ENCODE results near the gene ARMC9. TPM values are rescaled to one million over a fixed set of nuclear protein-coding genes. Genes with fewer than 3 reads are reported as not detected.

The ARMC9 gene
- total RNA-seq, 1 donor from 2014 or later, result 9.0 TPM

- peaks cover 59% of the 10 kb centered on the region for H3K36me3 Mint-ChIP-seq (ENCODE audit: low read depth)
- ChIA-PET CTCF (no interaction called here), POLR2A (interaction anchor here (0.5 to 0.6 kb wide), 2 partner anchors 1133 to 1796 kb away, joined by 4 to 6 read pairs; no protein-coding TSS in a partner anchor)
- TF ChIP-seq, protein P1, sequence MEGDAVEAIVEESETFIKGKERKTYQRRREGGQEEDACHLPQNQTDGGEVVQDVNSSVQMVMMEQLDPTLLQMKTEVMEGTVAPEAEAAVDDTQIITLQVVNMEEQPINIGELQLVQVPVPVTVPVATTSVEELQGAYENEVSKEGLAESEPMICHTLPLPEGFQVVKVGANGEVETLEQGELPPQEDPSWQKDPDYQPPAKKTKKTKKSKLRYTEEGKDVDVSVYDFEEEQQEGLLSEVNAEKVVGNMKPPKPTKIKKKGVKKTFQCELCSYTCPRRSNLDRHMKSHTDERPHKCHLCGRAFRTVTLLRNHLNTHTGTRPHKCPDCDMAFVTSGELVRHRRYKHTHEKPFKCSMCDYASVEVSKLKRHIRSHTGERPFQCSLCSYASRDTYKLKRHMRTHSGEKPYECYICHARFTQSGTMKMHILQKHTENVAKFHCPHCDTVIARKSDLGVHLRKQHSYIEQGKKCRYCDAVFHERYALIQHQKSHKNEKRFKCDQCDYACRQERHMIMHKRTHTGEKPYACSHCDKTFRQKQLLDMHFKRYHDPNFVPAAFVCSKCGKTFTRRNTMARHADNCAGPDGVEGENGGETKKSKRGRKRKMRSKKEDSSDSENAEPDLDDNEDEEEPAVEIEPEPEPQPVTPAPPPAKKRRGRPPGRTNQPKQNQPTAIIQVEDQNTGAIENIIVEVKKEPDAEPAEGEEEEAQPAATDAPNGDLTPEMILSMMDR (IDR thresholded peaks at IDR 0.05), result no peak
- no peak for DNase-seq
- intact Hi-C loops (cut with micrococcal nuclease), result no loop called here
- H3K4me3 Mint-ChIP-seq, result no peak overlapping the region
- H3K4me1 Mint-ChIP-seq, result peaks cover 8% of the 10 kb centered on the region
- H3K27ac Mint-ChIP-seq, result no peak overlapping the region
- H3K27me3 Mint-ChIP-seq, result no peaks in the 10 kb centered on the region
- H3K9me3 Mint-ChIP-seq, result no peaks in the 10 kb centered on the region
- no peak for ATAC-seq (ENCODE audit: low read depth)
Observed at GRCh38 chr2:231161252-231161839, 37.1 kb upstream of the ARMC9 start.

GRCh38 chr2:231161877-231162329 is 36.5 kb upstream of the ARMC9 start:
- Mint-ChIP-seq H3K4me3 (no peak overlapping the region), H3K27ac (no peak overlapping the region), H3K27me3 (no peaks in the 10 kb centered on the region), H3K4me1 (peaks cover 8% of the 10 kb centered on the region), H3K9me3 (no peaks in the 10 kb centered on the region), H3K36me3 (ENCODE audit: low read depth) (peaks cover 65% of the 10 kb centered on the region)
- TF ChIP-seq, protein P1 (IDR thresholded peaks at IDR 0.05), result no peak
- no peak for DNase-seq
- ChIA-PET POLR2A (interaction anchor here (0.6 kb wide), 1 partner anchor 39 kb away, joined by 4 read pairs; no protein-coding TSS in a partner anchor), CTCF (no interaction called here)
- intact Hi-C loops (cut with micrococcal nuclease), result no loop called here
- ATAC-seq (ENCODE audit: low read depth), result no peak

DNA sequence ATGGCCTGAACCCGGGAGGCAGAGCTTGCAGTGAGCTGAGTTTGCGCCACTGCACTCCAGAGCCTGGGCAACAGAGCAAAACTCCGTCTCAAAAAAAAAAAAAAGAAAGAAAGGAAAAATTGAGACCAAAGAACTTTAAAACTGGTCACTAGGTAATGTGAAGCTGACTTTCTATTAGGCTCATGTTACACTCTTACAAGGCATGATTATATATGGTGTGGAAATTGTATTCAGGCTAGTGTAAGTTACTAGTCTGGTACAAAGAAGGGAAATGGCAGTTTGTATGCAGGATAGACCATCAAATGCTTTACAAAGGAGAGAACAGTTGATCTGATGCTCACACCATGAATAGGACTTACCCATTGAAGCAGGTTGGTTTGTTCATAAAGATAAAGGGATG is 35.4 kb upstream of the ARMC9 start:
- H3K27me3 Mint-ChIP-seq, result no peaks in the 10 kb centered on the region
- no peak overlapping the region for H3K4me3 Mint-ChIP-seq
- ATAC-seq (ENCODE audit: low read depth) (no peak), DNase-seq (no peak)
- peaks cover 73% of the 10 kb centered on the region for H3K36me3 Mint-ChIP-seq (ENCODE audit: low read depth)
- peaks cover 8% of the 10 kb centered on the region for H3K4me1 Mint-ChIP-seq
- intact Hi-C loops (cut with micrococcal nuclease), result no loop called here
- ChIA-PET CTCF (no interaction called here), POLR2A (no interaction called here)
- TF ChIP-seq, protein P1 (IDR thresholded peaks at IDR 0.05), result no peak
- no peaks in the 10 kb centered on the region for H3K9me3 Mint-ChIP-seq
- H3K27ac Mint-ChIP-seq, result no peak overlapping the region

GRCh38 chr2:231163414-231164095 is 34.9 kb upstream of the ARMC9 start:
- no peak for DNase-seq
- Mint-ChIP-seq H3K27ac (no peak overlapping the region), H3K9me3 (no peaks in the 10 kb centered on the region), H3K4me1 (peaks cover 8% of the 10 kb centered on the region), H3K36me3 (ENCODE audit: low read depth) (peaks cover 73% of the 10 kb centered on the region), H3K4me3 (no peak overlapping the region), H3K27me3 (no peaks in the 10 kb centered on the region)
- ATAC-seq (ENCODE audit: low read depth), result no peak
- intact Hi-C loops (cut with micrococcal nuclease), result no loop called here
- ChIA-PET CTCF (no interaction called here), POLR2A (no interaction called here)
- TF ChIP-seq, protein P1 (IDR thresholded peaks at IDR 0.05), result no peak

DNA sequence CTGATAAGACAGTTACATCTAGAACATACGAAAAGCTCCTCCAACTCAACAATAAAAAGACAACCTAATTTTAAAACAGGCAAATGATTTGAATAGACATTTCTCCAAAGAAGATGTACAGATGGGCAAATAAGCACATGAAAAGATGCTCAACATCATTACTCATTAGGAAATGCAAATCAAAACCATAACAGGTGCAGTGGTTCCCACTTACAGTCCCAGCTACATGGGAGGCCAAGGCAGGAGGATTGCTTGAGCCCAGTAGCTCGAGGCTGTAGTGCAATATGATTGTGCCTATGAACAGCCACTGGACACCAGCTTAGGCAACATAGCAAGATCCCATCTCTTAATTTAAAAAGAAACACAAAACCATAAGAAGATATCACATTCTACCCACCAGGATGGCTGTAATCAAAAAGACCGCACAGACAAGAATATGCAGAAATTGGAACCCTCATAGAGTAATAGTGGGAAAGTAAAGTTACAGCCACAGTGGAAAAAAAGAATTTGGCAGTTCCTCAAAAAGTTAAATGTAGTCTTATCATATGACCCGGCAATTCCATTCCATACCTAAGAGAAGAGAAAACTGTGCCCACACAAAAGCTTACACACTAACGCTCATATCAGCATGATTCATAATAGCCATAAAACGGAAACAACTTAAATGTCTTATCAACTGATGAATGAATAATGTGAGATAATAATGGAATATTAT is 30.5 kb upstream of the ARMC9 start:
- DNase-seq, result no peak
- TF ChIP-seq, protein P1 (IDR thresholded peaks at IDR 0.05), result no peak
- Mint-ChIP-seq H3K27me3 (no peaks in the 10 kb centered on the region), H3K4me1 (no peaks in the 10 kb centered on the region), H3K4me3 (no peak overlapping the region), H3K36me3 (ENCODE audit: low read depth) (peaks cover 85% of the 10 kb centered on the region), H3K27ac (no peak overlapping the region), H3K9me3 (no peaks in the 10 kb centered on the region)
- POLR2A ChIA-PET, result no interaction called here
- no peak for ATAC-seq (ENCODE audit: low read depth)
- intact Hi-C loops (cut with micrococcal nuclease), result no loop called here
- CTCF ChIA-PET, result no interaction called here
